Glomerular visceral epithelial cell (primary cell): ENCODE measurements around the gene NEMF.
"Not testable (repeated sequence)": the region's sequence is repeated elsewhere in the genome, so short reads cannot be mapped to it uniquely, and the experiment has no call there.

Experiments
- DNase-seq: peaks from one replicate; pipeline ENCODE4 v3.0.0-alpha.2; 2016; ENCODE audit errors: extremely low spot score

NEMF gene

GRCh38 chr14:49745191-49745590, 107.4 kb downstream of the NEMF start:
- DNase-seq = no peak

- not testable (repeated sequence) for DNase-seq
These were observed 116.9 kb downstream of the NEMF start for GRCh38 chr14:49735669-49736068.

GRCh38 chr14:49733836-49734235, 118.8 kb downstream of the NEMF start:
- no peak for DNase-seq

GRCh38 chr14:49732896-49733295, 119.7 kb downstream of the NEMF start:
- no peak for DNase-seq
